Measurements from ENCODE around the gene KRT17.
"Not testable (repeated sequence)": the region's sequence is repeated elsewhere in the genome, so short reads cannot be mapped to it uniquely, and the experiment has no call there.

Gene KRT17

DNA sequence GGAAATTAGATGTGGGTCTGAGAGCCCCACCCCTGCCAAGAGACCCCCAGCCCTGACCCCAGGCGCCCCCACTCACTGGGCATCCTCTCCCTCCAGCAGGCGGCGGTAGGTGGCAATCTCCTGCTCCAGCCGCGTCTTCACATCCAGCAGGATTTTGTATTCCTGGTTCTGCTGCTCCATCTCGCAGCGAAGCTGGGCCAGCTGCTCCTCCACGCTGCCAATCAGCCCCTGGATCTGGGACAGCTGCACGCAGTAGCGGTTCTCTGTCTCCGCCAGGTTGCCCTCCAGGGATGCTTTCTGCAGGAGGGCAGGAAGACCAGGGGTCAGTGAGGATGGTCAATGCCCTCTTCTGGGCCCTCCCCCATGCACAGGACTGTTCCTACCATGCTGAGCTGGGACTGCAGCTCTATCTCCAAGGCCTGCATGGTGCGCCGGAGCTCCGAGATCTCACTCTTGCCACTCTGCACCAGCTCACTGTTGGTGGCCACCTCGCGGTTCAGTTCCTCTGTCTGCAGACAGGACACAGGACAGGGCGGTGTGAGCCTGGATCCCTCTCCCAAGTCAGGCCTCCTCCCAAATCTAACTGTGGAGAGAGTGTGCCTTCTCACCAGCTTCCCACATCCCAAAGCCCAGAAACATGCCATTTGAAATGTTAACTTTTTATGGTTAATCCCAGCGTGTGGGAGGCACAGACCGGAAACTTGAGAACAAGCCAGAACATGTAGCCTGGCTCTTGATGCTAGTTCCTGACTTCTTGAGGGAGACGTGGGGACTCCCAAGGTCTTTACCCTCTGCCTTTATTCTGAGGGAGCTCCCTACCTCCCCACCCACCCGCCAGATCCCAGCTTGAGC, 3.6 kb downstream of the KRT17 start:
- no peak for DNase-seq (ENCODE audit: low read depth, low spot score)

DNA sequence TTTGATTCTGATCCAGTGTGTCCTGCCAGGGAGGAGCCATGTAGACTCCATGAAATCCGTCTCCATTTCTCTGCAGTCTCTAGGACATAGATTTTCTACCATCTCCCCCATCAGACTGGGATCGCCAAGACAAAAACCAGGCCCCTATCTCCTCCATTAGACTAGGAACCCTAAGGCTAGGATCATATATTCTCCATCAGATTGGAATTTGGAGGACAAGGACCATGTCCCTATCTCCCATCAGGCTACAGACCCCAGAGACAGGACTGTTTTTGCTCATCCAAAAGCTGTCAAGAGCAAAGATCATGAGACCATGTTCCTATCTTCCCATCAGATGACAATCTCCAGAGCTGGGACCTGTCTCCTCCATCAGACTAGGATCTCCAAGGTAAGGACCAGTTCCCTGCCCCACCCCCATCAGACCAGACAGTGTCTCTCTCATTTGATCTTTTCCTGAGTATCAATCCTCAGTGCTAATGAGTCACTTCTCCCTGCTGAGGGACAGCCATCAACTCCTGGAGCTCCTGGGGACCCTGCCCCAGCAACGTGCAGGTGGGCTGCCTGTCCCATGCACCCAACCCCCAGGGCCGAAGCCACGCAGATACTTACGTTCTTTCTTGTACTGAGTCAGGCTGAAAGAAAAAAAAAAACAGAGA, 4.3 kb downstream of the KRT17 start:
- not testable (repeated sequence) for DNase-seq (ENCODE audit: low read depth, low spot score)

DNA sequence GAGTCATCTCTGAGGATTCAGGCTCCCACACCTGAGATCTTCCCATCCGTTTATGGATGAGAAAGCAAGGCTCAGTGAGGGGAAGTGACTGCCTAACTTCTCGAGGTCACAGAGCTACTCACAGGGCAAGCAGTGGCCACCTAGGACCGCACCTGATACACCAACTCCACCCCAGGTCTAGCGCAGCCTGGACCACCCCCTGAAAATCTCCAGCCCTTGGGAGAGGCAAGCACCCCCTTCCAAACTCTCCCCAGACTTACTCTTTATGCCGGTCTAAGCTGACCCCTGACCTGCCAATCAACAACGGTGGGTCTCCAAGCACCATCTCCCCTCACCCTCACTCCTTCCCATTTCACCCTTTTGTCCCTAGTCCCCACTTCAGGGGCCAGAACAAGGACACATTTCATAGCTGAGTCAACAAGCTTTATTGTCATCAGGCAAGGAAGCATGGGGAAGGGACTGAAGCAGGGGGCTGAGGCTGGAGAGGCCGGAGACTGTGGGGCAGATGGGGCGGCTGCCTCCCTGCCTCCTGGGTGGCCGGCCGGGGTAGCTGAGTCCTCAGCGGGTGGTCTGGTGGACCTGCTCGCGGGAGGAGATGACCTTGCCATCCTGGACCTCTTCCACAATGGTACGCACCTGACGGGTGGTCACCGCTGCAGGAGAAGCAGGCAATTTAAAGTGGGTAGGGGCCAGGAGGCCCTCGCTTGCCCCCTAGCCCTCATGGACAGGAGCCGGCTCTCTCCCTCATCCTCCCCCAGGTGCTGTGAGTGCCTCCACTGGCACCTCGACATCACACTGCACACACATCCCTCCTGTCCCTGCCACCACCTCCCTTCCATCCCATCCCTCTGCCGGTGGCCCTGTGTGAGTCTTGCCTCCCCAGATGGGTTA, 5.1 kb downstream of the KRT17 start:
- DNase-seq (ENCODE audit: low read depth, low spot score) = no peak

DNA sequence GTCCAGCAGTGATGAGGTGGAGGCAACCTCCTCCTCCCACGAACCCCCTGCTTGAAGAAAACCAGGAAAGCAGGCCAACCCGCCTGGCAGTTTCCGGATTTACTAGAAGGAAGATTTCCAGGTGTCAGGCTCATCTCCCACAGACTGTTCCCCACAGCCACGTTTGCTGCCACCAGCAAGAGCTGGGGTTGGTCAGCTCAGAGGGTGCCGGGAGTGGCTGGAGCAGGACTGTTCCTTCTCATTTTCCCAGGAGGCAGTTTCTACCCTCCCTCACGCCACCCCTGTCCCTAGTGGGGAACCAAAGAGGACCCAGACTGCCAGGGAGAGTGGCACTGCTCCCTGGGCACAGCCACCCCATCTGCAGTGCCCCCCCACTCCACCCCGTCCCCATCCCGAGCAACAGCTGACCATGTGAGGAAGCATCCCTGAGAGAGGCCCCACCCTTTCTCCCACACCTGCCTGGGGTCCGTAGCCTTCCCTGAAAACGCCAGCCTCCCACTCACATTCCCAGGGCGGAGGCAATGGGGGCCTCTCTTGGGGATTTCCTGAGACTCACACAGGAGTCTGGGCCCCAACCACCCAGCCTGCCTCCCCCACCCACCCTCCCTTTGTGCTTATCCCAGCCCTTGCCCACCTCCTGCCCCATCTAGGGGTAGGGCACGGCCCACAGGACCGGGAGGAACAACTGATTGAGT, 5.9 kb downstream of the KRT17 start:
- no peak for DNase-seq (ENCODE audit: low read depth, low spot score)

DNA sequence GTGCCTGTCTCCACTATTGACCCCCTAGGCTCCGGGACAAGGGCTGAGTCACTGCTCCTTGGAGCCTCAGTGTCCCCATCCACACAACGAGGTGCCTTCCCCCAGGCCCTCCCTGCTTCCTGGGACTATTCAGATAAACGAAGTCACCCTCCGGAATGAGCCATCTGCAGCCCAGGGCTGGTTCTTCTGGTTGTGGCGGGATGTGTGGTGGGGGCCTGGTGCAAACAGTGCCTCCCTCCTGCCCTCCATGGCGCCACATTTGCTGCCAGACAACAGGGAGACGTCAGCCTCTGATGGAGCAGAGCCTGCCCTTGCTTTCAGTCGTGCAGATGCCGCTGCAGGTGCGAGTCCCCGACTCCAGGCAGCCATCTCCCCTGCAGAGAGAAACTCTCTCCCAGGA, 6.7 kb downstream of the KRT17 start:
- no peak for DNase-seq (ENCODE audit: low read depth, low spot score)

DNA sequence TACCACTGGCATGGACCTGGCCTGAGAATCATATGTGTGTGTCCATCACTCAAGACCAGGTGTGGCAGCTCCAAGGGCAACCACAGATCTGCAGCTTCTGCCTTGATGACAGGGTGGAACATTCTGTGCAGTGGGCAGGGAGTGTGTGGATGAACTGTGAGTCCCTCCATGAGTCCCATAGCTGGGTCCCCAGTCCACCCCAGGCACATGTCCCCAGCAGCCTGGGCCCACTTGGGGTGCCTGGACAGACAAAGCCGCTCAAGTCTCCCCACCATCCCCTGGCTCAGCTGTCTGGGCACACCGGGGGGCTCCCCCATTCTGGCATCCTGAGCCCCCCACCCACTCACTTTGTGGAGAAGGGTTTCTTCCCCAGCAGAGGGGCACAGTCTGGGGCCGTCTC, 7.2 kb downstream of the KRT17 start:
- DNase-seq (ENCODE audit: low read depth, low spot score) = no peak

DNA sequence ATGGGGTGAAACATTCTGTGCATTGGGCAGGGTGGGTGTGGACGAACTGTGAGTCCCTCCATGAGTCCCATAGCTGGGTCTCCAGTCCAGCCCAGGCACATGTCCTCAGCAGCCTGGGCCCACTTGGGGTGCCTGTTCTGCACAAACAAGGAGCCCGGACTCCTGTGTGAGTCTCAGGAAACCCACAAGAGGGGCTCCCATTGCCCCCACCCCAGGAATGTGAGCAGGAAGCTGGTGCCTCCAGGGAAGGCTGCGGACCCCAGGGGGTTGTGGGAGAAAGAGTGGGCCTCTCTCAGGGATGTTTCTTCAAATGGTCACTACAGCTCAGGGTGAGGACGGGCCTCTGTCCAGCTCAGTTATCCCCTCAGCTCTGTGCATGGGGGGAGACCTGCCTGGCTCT, 7.9 kb downstream of the KRT17 start:
- DNase-seq (ENCODE audit: low read depth, low spot score) = not testable (repeated sequence)

DNA sequence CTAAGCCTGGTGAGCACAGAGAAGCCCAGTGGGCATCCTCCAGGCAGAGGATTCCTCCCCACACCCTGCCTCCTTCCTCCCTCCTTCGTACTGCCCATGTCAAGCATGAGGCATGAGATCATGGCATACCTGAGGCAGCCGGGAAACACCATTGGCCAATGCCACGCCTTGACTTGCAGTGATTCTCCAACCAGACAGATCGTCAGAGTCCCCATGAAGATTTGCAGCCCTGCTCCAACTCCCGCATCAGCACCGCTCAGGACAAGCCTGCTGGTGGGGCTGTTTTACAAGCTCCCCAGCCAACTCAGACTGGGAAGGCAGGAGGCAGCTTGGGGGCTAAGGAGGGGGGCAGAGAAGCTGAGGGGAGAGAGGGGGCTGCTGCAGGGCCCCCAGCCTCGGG, 8.9 kb downstream of the KRT17 start:
- peak; percentile 76 for DNase-seq (ENCODE audit: low read depth, low spot score)

DNA sequence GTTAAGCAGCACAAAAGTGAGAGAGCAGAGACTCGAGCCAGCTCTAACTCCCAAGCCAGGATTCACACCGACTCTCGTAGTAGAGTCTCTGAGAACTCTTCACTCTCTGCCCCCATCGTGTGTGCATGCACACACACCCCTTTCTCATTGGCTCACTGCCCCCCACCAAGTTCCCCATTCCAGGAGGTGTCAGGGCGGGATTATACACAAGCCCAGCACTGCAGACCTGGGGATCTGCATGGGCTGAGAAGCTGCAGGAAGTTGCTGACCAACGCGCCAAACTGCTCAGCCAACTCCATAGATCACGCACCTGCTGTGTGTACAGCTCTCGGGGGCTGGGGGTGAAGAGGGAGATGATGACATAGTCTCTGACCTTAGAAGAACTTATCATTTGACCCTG, 9.6 kb downstream of the KRT17 start:
- not testable (repeated sequence) for DNase-seq (ENCODE audit: low read depth, low spot score)

DNA sequence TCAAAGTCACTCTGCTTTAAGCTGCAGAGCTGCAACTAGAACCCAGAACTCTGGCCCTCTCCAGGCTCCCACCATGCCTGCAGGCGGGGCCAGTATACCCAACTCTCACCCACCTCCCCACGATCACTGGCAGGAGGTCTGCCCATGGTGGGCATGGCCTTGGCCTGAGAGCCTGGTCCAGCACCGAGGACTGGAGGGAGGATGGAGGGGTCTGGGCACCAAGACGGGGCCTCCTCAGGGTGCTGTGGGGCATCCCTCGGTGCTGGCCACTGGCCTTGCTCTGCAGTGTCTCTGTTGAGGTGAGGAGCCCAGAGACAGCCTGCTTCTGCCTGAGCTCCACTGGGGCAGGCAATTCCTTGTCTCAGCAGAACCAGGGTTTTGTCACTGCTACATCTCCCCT, 10.3 kb downstream of the KRT17 start:
- DNase-seq (ENCODE audit: low read depth, low spot score) = no peak

DNA sequence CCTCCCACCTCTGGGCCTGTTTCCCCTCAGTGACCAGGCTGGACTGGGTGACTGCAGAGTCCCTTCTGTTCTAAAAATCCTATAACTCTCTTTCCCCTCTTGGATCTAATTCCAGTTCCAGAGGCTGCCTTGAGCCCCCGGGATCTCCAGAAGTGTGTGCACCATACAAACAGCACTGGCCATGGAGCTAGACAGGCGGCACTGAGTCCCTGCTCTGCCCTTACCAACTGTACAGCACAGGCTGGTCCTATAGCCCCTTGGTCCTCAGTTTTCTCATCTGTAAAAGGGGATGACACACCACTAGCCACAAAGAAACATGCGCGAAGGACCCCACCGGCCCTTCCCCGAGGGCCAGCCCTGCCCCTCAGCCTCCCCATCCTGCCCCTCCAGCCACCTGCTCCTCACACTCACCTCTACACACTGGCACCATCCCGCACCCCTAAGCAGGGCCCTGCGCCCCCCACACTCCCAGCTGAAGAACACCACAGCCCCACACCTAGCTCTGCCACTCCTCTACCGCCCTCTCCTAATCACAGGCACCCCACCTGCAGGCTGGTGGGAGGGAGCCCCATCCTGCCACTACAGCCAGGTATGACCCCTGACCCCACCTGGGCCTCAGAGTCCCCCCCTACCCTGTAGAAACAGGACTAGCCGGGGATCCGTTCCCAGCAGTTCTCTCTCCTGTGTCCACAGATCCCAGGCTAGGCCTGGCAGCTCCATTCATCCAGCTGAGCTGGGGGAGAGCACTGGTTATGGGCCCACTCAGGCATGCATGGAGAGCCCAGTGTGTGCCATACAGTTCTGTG, 10.9 kb downstream of the KRT17 start:
- no peak for DNase-seq (ENCODE audit: low read depth, low spot score)

DNA sequence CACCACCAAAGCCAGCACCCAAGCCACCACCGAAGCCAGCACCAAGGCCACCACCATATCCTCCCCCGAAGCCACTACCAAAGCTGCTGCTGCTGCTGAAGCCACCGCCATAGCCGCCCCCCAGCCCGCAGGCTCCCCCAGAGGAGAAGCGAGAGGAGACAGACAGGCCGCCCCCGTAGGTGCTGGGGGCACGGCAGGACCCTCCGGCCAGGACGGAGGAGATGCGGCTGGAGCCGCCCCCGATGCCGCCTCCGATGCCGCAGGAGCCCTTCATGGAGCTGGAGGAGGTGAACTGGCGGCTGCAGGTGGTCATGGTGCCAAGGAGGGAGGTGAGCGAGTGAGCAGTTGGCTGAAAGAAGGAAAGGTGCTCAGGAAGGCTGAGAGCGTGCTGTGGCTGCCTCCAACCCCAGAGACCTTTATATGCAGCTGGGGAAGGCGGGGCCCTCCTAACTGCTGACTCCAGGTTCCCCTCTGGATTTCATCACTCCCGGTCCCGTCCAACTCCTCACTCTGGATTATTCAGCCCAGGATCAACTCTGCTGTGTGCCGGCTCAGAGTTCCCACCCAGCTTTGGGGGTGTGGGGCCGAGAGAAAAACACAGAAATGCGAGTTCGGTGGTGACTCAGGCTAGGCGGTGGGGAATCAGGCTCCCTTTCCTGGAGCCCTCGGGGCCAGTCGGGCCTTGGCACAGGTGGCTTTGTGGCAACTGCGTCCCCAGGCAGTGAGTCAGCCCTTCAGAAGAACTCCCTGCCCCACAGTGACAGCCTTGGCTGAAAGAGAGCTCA, 11.8 kb downstream of the KRT17 start, which contains the start of gene KRT16:
Gene KRT16, minus strand, starts transcription at position 392 of the 785 bp plus-strand sequence. Its CDS starts 79 bp downstream, at position 313.
- DNase-seq (ENCODE audit: low read depth, low spot score) = not testable (repeated sequence)

DNA sequence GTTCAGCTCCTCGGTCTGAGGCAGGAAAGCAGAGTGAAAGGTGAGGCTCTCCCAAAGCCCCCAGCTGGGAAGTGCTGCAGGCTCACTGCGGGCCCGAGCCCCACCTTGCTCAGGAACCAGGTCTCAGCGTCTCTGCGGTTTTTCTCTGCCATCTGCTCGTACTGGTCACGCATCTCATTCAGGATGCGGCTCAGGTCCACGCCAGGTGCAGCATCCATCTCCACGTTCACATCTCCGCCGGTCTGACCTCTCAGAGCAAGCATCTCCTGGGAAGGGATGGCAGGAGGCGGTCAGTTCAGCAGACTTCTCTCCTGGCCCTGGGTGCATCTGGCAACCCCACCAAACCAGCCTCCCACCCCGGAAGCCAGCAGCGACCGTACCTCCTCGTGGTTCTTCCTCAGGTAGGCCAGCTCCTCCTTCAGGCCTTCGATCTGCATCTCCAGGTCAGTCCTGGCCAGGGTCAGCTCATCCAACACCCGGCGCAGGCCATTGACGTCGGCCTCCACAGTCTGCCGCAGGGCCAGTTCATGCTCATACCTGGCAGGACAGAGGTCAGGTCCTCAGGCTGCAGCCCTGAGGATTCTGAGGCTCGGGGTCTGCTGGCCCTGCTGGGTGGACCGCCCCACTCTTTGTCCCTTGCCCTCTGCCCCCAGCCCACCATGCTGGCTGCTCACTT, 13.3 kb downstream of the KRT17 start:
- no peak for DNase-seq (ENCODE audit: low read depth, low spot score)

DNA sequence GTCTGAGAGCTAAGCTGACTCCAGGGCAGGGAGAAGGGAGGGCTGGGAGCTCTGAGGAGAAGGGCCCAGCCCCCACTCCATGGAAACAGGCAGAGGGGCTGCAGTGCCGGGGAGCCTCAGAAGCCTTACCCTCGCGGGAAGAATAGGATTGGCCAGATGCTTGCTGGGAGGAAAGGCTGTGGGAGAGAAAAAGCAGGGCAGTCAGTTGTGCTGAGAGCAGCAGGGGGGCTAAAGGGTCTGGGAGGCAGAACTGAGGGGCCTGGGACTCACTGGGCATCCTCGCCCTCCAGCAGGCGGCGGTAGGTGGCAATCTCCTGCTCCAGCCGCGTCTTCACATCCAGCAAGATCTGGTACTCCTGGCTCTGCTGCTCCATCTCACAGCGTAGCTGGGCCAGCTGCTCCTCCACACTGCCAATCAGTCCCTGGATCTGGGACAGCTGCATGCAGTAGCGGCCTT, 14.3 kb downstream of the KRT17 start:
- peak; percentile 82 for DNase-seq (ENCODE audit: low read depth, low spot score)

DNA sequence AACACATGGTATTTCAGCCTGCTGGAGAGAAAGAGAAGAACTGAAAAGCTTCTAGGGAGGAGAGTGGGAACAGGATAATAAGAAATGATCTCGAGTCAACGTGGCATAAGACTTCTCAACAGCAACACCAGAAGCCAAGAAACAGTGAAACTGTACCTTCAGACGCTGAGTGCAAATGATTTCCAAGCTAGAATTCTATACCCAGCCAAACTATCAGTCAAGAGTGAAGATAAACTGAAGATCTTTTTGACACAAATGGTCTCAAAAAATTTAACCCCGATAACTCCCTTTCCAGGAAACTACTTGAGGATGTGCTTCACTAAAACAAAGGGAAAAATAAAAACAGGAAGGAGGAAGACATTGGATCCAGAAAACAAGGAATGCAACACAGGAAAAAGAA, 17.4 kb downstream of the KRT17 start:
- DNase-seq (ENCODE audit: low read depth, low spot score) = not testable (repeated sequence)

DNA sequence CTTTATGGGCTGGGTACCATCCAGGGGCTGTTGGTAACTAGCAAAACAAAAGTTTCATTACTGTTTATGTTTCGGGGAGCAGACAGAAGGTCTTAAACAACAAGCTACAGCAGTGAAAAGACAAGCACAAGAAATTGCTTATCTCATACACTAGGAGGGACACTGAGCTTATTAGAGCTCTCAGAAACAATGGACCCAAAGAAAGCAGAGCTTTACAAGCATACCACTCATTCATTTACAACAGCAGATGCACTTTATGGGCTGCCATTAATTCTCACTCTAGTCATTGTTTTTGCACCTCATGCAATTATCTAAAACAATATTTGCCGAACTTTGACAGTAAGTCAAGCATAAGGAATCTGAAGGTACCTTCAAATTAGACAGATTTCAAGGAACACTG, 21.9 kb downstream of the KRT17 start:
- no peak for DNase-seq (ENCODE audit: low read depth, low spot score)

DNA sequence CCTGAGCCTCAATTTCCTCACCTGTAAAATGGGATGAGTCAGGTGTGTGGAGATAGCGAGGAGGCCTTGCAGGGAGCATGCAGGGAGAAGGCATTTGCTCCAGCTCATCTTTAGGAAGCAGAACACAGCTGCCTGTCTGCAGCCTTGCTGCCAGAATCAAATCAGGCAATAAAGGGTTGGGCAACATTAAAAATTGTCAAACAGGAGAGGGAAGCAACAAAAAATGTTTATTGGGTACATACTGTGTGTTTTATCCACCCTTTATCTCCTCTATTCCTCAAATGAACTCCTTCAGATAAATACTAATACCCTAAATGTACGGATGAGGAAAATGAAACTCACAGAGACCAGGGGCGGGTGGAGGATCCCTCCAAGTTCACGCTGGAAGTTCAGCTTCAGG, 24.1 kb downstream of the KRT17 start:
- DNase-seq (ENCODE audit: low read depth, low spot score) = no peak

DNA sequence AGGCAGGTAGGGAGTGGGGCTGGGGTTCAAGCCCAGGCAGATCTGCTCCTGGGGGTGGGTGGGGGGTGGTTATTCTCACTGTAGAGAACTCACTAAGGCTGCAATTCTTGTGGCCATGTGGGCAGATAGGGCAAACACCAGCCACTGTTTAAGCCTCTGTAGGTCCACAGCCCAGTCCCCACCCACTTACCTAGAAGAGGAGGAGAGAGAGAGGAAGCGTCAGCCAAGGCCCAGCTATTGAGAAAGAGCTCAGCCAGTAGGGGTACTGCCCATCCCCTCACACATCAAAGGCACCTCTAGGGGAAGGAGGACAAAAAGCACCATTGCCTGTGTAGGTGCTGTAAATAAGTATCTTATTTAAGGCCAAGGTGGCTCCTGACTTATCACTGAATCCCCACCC, 24.7 kb downstream of the KRT17 start:
- no peak for DNase-seq (ENCODE audit: low read depth, low spot score)

DNA sequence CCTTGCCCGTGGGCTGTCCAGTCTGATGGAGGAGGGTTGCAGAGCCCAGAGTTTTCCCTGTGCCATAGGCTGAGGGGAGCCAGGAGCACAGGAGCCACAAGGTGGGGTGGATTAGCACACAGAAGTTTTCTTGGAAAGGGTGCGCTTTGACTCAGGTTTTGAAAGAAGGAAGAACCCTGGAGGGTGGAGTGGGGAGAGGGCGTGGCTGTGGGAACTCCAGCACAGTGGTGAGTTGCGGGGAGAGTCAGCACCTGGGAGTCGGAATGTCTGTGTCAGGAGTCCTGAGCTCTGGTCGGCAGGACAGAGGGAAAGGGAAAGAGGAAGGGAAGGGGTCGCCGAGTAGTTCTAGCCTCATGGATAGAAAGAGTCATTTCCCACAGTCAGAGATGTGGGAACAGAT, 28.8 kb downstream of the KRT17 start:
- no peak for DNase-seq (ENCODE audit: low read depth, low spot score)
